NB4 (cell line): ENCODE measurements around the gene CNEP1R1.

Experiments
- MYC ChIP-seq: IDR thresholded peaks from 2 replicates; pipeline ENCODE4 v1.6.1; 2011; ENCODE audit warnings: low read depth, low read length
- TF ChIP-seq, protein P1 (sequence below): IDR thresholded peaks from 2 replicates; pipeline ENCODE4 v1.6.1; 2011; ENCODE audit warnings: low read depth, low read length

DNA sequence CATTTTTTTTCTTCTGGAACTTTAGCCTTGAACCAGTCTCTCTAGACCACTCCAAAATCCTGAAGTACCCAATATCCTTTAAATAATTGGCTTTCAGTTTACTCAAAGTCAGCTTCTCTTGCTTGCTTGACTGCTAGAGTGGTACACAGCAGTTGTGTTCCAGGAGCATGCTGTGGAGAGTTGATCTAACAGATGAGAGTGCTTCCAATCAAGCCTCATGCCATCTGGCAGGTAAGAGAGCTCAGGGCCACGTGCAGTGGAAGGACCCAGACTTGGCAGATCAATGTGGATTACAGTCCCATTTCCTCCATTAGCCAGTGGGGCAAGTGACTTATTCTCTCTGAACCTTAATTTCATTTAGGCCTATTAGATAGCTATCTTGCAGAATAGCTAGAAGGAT, 15.7 kb downstream of the CNEP1R1 start:
- TF ChIP-seq MYC: no peak
- TF ChIP-seq, protein P1, sequence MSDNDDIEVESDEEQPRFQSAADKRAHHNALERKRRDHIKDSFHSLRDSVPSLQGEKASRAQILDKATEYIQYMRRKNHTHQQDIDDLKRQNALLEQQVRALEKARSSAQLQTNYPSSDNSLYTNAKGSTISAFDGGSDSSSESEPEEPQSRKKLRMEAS: no peak
